DOHH2 (cell line): Measurements from ENCODE around the gene M6PR.

Source experiments
- EZH2phosphoT487 ChIP-seq: fragments of 200-600 bp; sonication (generic); IDR thresholded peaks from 2 replicates; pipeline ENCODE4 v1.6.1; 2017; ENCODE audit warnings: borderline replicate concordance, mild to moderate bottlenecking, antibody characterized with exemption, low read length, moderate library complexity, mixed read lengths
- TF ChIP-seq, protein P1 (sequence below): fragments of 200-600 bp; sonication (generic); IDR thresholded peaks from one replicate; pipeline ENCODE4 v1.5.1; 2014; ENCODE audit warnings: antibody characterized with exemption, mild to moderate bottlenecking, low read depth, low read length; ENCODE audit not compliant: poor library complexity, severe bottlenecking

DNA sequence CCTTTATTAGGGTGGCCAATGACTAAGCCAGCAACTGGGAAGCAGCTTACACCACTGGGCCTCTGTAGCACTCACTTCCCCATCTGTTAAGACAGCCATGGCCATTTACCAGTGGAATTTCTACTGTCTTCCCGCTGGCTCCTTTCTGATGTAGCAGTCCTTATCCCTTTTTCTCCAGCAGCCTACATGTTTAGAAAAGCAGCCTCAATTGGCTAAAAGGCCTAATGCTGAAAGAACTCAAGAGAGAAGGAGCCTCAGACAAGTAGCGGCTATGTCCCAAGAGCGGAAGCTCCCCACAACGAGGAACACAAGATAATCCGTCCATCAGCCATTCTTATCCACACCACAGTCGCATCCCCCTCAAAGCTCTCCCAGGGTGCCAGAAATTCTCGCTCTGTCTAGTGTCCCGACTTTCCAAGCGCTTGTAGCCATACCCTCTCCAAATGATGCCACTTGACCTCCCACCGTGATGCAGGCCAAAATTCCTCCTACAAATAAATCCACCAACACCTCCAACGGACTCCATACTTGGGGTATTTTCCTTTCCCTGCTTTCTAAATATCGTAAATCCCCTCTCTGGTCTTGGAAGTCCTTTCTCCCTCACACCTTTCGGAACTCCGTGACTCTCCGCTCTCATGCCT is 624 bp downstream of the M6PR start:
- TF ChIP-seq, protein P1, sequence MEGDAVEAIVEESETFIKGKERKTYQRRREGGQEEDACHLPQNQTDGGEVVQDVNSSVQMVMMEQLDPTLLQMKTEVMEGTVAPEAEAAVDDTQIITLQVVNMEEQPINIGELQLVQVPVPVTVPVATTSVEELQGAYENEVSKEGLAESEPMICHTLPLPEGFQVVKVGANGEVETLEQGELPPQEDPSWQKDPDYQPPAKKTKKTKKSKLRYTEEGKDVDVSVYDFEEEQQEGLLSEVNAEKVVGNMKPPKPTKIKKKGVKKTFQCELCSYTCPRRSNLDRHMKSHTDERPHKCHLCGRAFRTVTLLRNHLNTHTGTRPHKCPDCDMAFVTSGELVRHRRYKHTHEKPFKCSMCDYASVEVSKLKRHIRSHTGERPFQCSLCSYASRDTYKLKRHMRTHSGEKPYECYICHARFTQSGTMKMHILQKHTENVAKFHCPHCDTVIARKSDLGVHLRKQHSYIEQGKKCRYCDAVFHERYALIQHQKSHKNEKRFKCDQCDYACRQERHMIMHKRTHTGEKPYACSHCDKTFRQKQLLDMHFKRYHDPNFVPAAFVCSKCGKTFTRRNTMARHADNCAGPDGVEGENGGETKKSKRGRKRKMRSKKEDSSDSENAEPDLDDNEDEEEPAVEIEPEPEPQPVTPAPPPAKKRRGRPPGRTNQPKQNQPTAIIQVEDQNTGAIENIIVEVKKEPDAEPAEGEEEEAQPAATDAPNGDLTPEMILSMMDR, result no peak
- no peak for TF ChIP-seq EZH2phosphoT487
